ENCODE data around the gene P2RY12.

Gene P2RY12

GRCh38 chr3:151387432-151387831 is 2.9 kb upstream of the P2RY12 start:
- no peak for TF ChIP-seq CTCF (IDR thresholded peaks at IDR 0.05; ENCODE audit: low read length, missing control alignments)
- no peak for DNase-seq (ENCODE audit: low read depth)
- H3K4me3 ChIP-seq (replicated peaks; ENCODE audit: low read depth, low read length), result no peak overlapping the region

- DNase-seq (ENCODE audit: low read depth), result no peak
- no peak for TF ChIP-seq CTCF (IDR thresholded peaks at IDR 0.05; ENCODE audit: low read length, missing control alignments)
- no peak overlapping the region for H3K4me3 ChIP-seq (replicated peaks; ENCODE audit: low read depth, low read length)
Measured at GRCh38 chr3:151386056-151386455, 1.5 kb upstream of the P2RY12 start.

GRCh38 chr3:151383956-151384355 is 597 bp downstream of the P2RY12 start:
- no peak for TF ChIP-seq CTCF (IDR thresholded peaks at IDR 0.05; ENCODE audit: low read length, missing control alignments)
- no peak for DNase-seq (ENCODE audit: low read depth)
- no peak overlapping the region for H3K4me3 ChIP-seq (replicated peaks; ENCODE audit: low read depth, low read length)

GRCh38 chr3:151383111-151383510 is 1.4 kb downstream of the P2RY12 start:
- TF ChIP-seq CTCF (IDR thresholded peaks at IDR 0.05; ENCODE audit: low read length, missing control alignments), result no peak

GRCh38 chr3:151382671-151383070 is 1.9 kb downstream of the P2RY12 start:
- DNase-seq (ENCODE audit: low read depth), result no peak
- no peak for TF ChIP-seq CTCF (IDR thresholded peaks at IDR 0.05; ENCODE audit: low read length, missing control alignments)
- H3K4me3 ChIP-seq (replicated peaks; ENCODE audit: low read depth, low read length), result no peak overlapping the region

More at GRCh38 chr3:151383111-151383510, 1.4 kb downstream of the P2RY12 start:
- no peak for DNase-seq (ENCODE audit: low read depth)
- H3K4me3 ChIP-seq (replicated peaks; ENCODE audit: low read depth, low read length), result no peak overlapping the region

GRCh38 chr3:151379083-151379734 is 5.3 kb downstream of the P2RY12 start:
- DNase-seq (ENCODE audit: low read depth), result peak; percentile 26

More at GRCh38 chr3:151379083-151379734, 5.3 kb downstream of the P2RY12 start:
- no peak overlapping the region for H3K4me3 ChIP-seq (replicated peaks; ENCODE audit: low read depth, low read length)
- TF ChIP-seq CTCF (IDR thresholded peaks at IDR 0.05; ENCODE audit: low read length, missing control alignments), result peak; percentile 75
